IMR-90 (cell line): Measurements from ENCODE around the gene PRDM2.

Source experiments
- CEBPB ChIP-seq: IDR thresholded peaks from 2 replicates; pipeline ENCODE4 v1.6.1; 2012; ENCODE audit warnings: low read depth, low read length, improper control_type of control experiment
- FOS ChIP-seq: fragments of 150-350 bp; IDR thresholded peaks from 2 replicates; pipeline ENCODE4 v1.6.1; 2016; ENCODE audit warnings: low read depth, low read length
- POLR2A ChIP-seq: IDR thresholded peaks from 2 replicates; pipeline ENCODE4 v1.6.1; 2012; ENCODE audit warnings: mild to moderate bottlenecking, low read depth, low read length
- RCOR1 ChIP-seq: IDR thresholded peaks from 2 replicates; pipeline ENCODE4 v1.6.1; 2012; ENCODE audit warnings: mild to moderate bottlenecking, low read length, improper control_type of control experiment; ENCODE audit not compliant: insufficient replicate concordance
- TF ChIP-seq, protein P1 (sequence below): conservative IDR thresholded peaks from 2 replicates; pipeline ENCODE4 v1.5.1; 2012; ENCODE audit warnings: mild to moderate bottlenecking, low read depth, low read length, improper control_type of control experiment
- TF ChIP-seq, protein P2 (sequence below): fragments of 150-350 bp; IDR thresholded peaks from 2 replicates; pipeline ENCODE4 v1.6.1; 2016; ENCODE audit warnings: low read depth, mild to moderate bottlenecking, low read length, moderate library complexity, borderline replicate concordance
- TF ChIP-seq, protein P3 (sequence below): fragments of 150-350 bp; IDR thresholded peaks from 2 replicates; pipeline ENCODE4 v1.6.1; 2017; ENCODE audit warnings: mild to moderate bottlenecking, antibody characterized with exemption, low read length, low read depth

DNA sequence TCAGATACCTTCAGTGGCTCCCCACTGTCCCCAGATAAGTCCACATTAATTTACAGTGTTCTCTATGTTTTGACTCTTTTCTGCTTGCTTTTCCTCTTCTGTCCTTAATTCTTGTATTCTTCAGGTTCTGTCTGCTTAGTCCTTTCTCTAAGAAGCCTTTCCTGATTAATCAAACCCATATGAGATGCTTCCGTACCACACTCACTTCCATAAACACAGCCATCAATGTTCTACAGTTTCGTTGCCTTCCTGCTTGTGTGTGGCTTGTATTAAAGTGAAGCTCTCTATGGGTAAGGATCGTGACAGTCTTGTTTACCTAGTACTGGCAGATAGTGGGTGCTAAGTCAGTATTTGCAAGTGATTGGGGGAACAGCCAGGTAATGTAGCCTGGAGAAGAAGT, 75.9 kb downstream of the PRDM2 start:
- TF ChIP-seq RCOR1 (no peak), POLR2A (no peak), CEBPB (no peak), FOS (no peak)
- TF ChIP-seq, protein P1, sequence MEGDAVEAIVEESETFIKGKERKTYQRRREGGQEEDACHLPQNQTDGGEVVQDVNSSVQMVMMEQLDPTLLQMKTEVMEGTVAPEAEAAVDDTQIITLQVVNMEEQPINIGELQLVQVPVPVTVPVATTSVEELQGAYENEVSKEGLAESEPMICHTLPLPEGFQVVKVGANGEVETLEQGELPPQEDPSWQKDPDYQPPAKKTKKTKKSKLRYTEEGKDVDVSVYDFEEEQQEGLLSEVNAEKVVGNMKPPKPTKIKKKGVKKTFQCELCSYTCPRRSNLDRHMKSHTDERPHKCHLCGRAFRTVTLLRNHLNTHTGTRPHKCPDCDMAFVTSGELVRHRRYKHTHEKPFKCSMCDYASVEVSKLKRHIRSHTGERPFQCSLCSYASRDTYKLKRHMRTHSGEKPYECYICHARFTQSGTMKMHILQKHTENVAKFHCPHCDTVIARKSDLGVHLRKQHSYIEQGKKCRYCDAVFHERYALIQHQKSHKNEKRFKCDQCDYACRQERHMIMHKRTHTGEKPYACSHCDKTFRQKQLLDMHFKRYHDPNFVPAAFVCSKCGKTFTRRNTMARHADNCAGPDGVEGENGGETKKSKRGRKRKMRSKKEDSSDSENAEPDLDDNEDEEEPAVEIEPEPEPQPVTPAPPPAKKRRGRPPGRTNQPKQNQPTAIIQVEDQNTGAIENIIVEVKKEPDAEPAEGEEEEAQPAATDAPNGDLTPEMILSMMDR = no peak
- TF ChIP-seq, protein P2, sequence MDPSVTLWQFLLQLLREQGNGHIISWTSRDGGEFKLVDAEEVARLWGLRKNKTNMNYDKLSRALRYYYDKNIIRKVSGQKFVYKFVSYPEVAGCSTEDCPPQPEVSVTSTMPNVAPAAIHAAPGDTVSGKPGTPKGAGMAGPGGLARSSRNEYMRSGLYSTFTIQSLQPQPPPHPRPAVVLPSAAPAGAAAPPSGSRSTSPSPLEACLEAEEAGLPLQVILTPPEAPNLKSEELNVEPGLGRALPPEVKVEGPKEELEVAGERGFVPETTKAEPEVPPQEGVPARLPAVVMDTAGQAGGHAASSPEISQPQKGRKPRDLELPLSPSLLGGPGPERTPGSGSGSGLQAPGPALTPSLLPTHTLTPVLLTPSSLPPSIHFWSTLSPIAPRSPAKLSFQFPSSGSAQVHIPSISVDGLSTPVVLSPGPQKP = no peak
- TF ChIP-seq, protein P3, sequence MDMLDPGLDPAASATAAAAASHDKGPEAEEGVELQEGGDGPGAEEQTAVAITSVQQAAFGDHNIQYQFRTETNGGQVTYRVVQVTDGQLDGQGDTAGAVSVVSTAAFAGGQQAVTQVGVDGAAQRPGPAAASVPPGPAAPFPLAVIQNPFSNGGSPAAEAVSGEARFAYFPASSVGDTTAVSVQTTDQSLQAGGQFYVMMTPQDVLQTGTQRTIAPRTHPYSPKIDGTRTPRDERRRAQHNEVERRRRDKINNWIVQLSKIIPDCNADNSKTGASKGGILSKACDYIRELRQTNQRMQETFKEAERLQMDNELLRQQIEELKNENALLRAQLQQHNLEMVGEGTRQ = no peak
